Astrocyte (in vitro differentiated cells and primary cell): ENCODE results near the gene UGT1A5. TPM values are rescaled to one million over a fixed set of nuclear protein-coding genes. Genes with fewer than 3 reads are reported as not detected.

Experiments used
- DNase-seq: peaks from one replicate; pipeline ENCODE4 v3.0.0-alpha.2; 2010; ENCODE audit warnings: low read depth
- FAIRE-seq: peaks from 2 replicates; lab custom pipeline; 2011; peaks lifted over from hg19 to GRCh38; lab: Jason Lieb, UNC
- H2AFZ ChIP-seq: 2 replicates; pipeline ENCODE4 v1.6.0; 2012; ENCODE audit warnings: low read depth, low read length, inconsistent platforms
- H3K27ac ChIP-seq: 2 replicates; pipeline ENCODE4 v1.5.1; 2011; ENCODE audit warnings: low read depth, low read length, inconsistent platforms
- H3K27me3 ChIP-seq: 2 replicates; pipeline ENCODE4 v1.6.0; 2011; ENCODE audit warnings: low read length, inconsistent platforms; ENCODE audit not compliant: insufficient read depth
- H3K36me3 ChIP-seq: 2 replicates; pipeline ENCODE4 v1.5.1; 2011; ENCODE audit warnings: low read length, inconsistent platforms; ENCODE audit not compliant: insufficient read depth
- H3K4me1 ChIP-seq: 2 replicates; pipeline ENCODE4 v1.5.1; 2011; ENCODE audit warnings: low read length, inconsistent platforms; ENCODE audit not compliant: insufficient read depth
- H3K4me2 ChIP-seq: 2 replicates; pipeline ENCODE4 v1.6.0; 2012; ENCODE audit warnings: low read length, inconsistent platforms
- H3K4me3 ChIP-seq: 2 replicates; pipeline ENCODE4 v1.5.1; 2011; ENCODE audit warnings: low read depth, mild to moderate bottlenecking, low read length, inconsistent platforms; ENCODE audit not compliant: insufficient read depth
- H3K79me2 ChIP-seq: 2 replicates; pipeline ENCODE4 v1.6.0; 2012; ENCODE audit warnings: mild to moderate bottlenecking, low read length, inconsistent platforms; ENCODE audit not compliant: insufficient read depth
- H3K9ac ChIP-seq: 2 replicates; pipeline ENCODE4 v1.6.0; 2012; ENCODE audit warnings: mild to moderate bottlenecking, low read length, inconsistent platforms
- H3K9me3 ChIP-seq: 2 replicates; pipeline ENCODE4 v1.5.1; 2012; ENCODE audit warnings: low read depth, mild to moderate bottlenecking, low read length, inconsistent platforms; ENCODE audit not compliant: insufficient read depth
- H4K20me1 ChIP-seq: 2 replicates; pipeline ENCODE4 v1.6.0; 2012; ENCODE audit warnings: low read length, inconsistent platforms; ENCODE audit not compliant: insufficient read depth
- H3K27ac Mint-ChIP-seq: one replicate; pipeline ENCODE4 v1.8.0; 2021; ENCODE audit warnings: mild to moderate bottlenecking, mixed read lengths; ENCODE audit not compliant: unreplicated experiment
- H3K27me3 Mint-ChIP-seq: one replicate; pipeline ENCODE4 v1.8.0; 2021; ENCODE audit warnings: low read depth, mixed read lengths; ENCODE audit not compliant: unreplicated experiment
- H3K36me3 Mint-ChIP-seq: one replicate; pipeline ENCODE4 v1.8.0; 2021; ENCODE audit warnings: low read depth, mixed read lengths; ENCODE audit not compliant: unreplicated experiment
- H3K4me1 Mint-ChIP-seq: one replicate; pipeline ENCODE4 v1.8.0; 2021; ENCODE audit warnings: low read depth, mixed read lengths; ENCODE audit not compliant: unreplicated experiment
- H3K4me3 Mint-ChIP-seq: one replicate; pipeline ENCODE4 v1.8.0; 2021; ENCODE audit warnings: mild to moderate bottlenecking, moderate library complexity, mixed read lengths; ENCODE audit not compliant: unreplicated experiment
- H3K9me3 Mint-ChIP-seq: one replicate; pipeline ENCODE4 v1.8.0; 2021; ENCODE audit warnings: mild to moderate bottlenecking, mixed read lengths; ENCODE audit not compliant: unreplicated experiment
- CTCF ChIP-seq: IDR thresholded peaks from 2 replicates; pipeline ENCODE4 v1.5.1; 2011; ENCODE audit warnings: low read depth, mild to moderate bottlenecking, inconsistent platforms, low read length, moderate library complexity; ENCODE audit not compliant: insufficient read depth
- EZH2 ChIP-seq: IDR thresholded peaks from 2 replicates; pipeline ENCODE4 v1.6.1; 2012; ENCODE audit warnings: mild to moderate bottlenecking, low read length, inconsistent platforms; ENCODE audit not compliant: insufficient read depth
- total RNA-seq: library from RNA; stranded (reverse); gene quantifications from 2 replicates; pipeline ENCODE4 v1.2.1, GENCODE V29; 2021

The UGT1A5 gene
- total RNA-seq, 1 donor from 2014 or later: not detected

- H3K9me3 ChIP-seq: no peaks in the 10 kb centered on the region
- TF ChIP-seq EZH2: no peak
- TF ChIP-seq CTCF: no peak
- H3K4me3 ChIP-seq: no peak overlapping the region
- H3K4me2 ChIP-seq: no peak overlapping the region
- Mint-ChIP-seq H3K36me3 (no peaks in the 10 kb centered on the region), H3K27me3 (peaks cover 2% of the 10 kb centered on the region), H3K9me3 (peaks cover 2% of the 10 kb centered on the region), H3K4me1 (no peaks in the 10 kb centered on the region), H3K27ac (no peak overlapping the region), H3K4me3 (no peak overlapping the region)
- no peak for FAIRE-seq
- H3K27ac ChIP-seq: no peak overlapping the region
- H3K27me3 ChIP-seq: peaks cover 2% of the 10 kb centered on the region
- H3K36me3 ChIP-seq: no peaks in the 10 kb centered on the region
- no peak overlapping the region for H2AFZ ChIP-seq
- DNase-seq: no peak
- no peaks in the 10 kb centered on the region for H3K79me2 ChIP-seq
- no peaks in the 10 kb centered on the region for H3K4me1 ChIP-seq
- H3K9ac ChIP-seq: no peak overlapping the region
- no peaks in the 10 kb centered on the region for H4K20me1 ChIP-seq
Observed at GRCh38 chr2:233688341-233688740, 24.4 kb upstream of the UGT1A5 start.

- no peak overlapping the region for H3K27ac Mint-ChIP-seq
- TF ChIP-seq EZH2 (no peak), CTCF (no peak)
Observed at GRCh38 chr2:233689031-233689430, 23.7 kb upstream of the UGT1A5 start.

GRCh38 chr2:233689501-233689900, 23.2 kb upstream of the UGT1A5 start:
- Mint-ChIP-seq H3K36me3 (no peaks in the 10 kb centered on the region), H3K4me1 (no peaks in the 10 kb centered on the region), H3K27me3 (peaks cover 5% of the 10 kb centered on the region), H3K4me3 (no peak overlapping the region), H3K9me3 (peaks cover 6% of the 10 kb centered on the region), H3K27ac (no peak overlapping the region)
- Histone ChIP-seq H4K20me1 (no peaks in the 10 kb centered on the region), H3K27me3 (peaks cover 2% of the 10 kb centered on the region), H3K27ac (no peak overlapping the region), H3K4me3 (no peak overlapping the region), H3K4me1 (no peaks in the 10 kb centered on the region), H3K79me2 (no peaks in the 10 kb centered on the region), H3K36me3 (no peaks in the 10 kb centered on the region), H3K9me3 (no peaks in the 10 kb centered on the region), H3K9ac (no peak overlapping the region), H2AFZ (no peak overlapping the region), H3K4me2 (no peak overlapping the region)
- FAIRE-seq (no peak), DNase-seq (no peak)
- TF ChIP-seq EZH2: no peak
- no peak for TF ChIP-seq CTCF

More at GRCh38 chr2:233689031-233689430, 23.7 kb upstream of the UGT1A5 start:
- DNase-seq: no peak
- H3K4me1 ChIP-seq: no peaks in the 10 kb centered on the region
- H3K36me3 ChIP-seq: no peaks in the 10 kb centered on the region
- H3K9me3 ChIP-seq: no peaks in the 10 kb centered on the region
- no peak overlapping the region for H2AFZ ChIP-seq
- H3K36me3 Mint-ChIP-seq: no peaks in the 10 kb centered on the region
- peaks cover 6% of the 10 kb centered on the region for H3K9me3 Mint-ChIP-seq
- H3K27me3 ChIP-seq: peaks cover 2% of the 10 kb centered on the region
- no peaks in the 10 kb centered on the region for H3K4me1 Mint-ChIP-seq
- no peaks in the 10 kb centered on the region for H4K20me1 ChIP-seq
- no peak for FAIRE-seq
- H3K9ac ChIP-seq: no peak overlapping the region
- H3K4me3 Mint-ChIP-seq: no peak overlapping the region
- no peak overlapping the region for H3K4me2 ChIP-seq
- H3K79me2 ChIP-seq: no peaks in the 10 kb centered on the region
- no peak overlapping the region for H3K27ac ChIP-seq
- no peak overlapping the region for H3K4me3 ChIP-seq
- peaks cover 5% of the 10 kb centered on the region for H3K27me3 Mint-ChIP-seq
